Measurements from ENCODE around the gene TRIM38.
"Not testable (repeated sequence)": the region's sequence is repeated elsewhere in the genome, so short reads cannot be mapped to it uniquely, and the experiment has no call there.

TRIM38 gene

DNA sequence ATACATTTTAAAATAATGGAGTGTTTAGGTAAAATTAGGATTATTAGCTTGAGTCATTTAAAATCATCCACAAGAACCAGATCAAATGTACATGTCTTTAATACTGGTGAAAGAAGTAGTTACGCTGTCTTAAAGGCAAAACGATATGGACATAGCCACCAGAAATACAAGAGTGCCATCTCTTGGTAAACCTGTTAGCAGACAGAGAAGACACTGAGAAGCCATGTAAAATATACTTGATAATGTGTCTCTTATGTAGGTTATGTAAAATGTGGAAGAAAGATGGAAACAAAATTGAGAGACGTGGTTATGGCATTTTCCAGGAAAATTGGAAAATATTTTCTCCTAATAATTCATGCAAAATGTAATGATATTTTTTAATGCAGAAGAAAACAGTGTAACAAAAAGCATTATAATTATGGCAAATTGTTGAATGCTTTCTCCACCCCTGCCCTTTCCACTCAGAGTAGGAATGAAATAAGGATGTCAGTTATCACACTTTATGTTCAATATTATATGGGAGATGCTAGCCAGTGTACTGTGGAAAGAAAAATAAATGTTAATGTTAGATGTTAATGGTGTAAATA lies 19.9 kb upstream of the TRIM38 start:
- DNase-seq = peak; percentile 28

DNA sequence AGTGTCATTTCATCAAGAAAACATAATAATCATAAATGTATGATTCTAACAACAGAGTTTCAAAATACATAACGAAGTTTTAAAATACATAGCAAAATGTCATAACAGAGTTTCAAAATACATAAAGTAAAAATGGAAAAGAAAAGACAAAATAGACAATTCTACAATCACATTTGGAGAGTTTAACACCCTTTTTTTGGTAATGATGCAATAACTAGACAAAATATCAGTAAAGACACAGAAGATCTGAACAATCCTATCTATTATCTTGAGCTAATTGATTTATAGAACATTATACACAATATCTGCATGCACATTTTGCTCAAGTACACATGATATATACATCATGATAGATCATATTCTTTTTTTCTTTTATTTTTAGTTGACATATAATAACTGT lies 18.7 kb upstream of the TRIM38 start:
- DNase-seq = no peak

DNA sequence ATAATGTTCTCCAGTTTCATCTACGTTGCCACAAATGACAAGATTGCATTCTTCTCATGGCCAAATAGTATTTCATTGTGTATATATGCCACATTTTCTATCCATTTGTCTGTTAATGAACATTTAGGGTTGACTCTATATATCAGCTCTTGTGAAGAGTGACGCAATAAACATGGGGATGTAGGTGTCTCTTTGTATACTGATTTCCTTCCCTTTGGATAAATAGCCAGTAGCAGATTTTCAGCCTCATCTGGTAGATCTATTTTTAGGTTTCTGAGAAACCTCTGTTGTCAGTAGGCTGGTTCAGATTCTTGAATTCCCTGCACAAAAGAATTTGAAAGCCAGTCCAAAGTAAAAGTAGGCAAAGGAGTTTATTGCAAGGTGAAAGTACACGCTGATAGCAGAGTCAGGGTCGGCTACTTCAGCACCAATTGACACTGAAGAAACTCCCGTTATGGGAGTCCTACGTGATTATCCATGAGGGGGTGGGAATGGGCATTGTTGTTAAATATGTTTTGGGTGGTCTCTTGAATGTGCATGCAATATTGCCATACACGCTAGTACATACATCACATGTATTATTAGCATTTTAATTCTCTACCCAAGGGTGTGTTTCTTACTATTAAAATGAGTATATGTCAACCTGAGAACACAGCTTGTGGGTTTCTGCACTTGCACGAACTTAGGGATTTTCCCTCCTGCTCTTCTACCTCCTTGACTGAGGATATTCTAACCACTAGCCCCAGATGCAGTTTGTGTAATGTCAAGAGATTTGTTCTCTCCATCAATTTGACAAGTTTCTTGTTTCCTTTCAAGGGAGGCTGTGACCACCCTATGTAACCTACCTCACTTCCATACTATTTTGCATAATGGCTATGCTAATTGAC lies 17.7 kb upstream of the TRIM38 start:
- DNase-seq = no peak

- DNase-seq = not testable (repeated sequence)
Observed at GRCh38 chr6:25945738-25946137, 16.9 kb upstream of the TRIM38 start.

- peak; percentile 22 for DNase-seq
Observed at GRCh38 chr6:25946631-25947030, 16.0 kb upstream of the TRIM38 start.

- DNase-seq = not testable (repeated sequence)
Observed at GRCh38 chr6:25947492-25947891, 15.1 kb upstream of the TRIM38 start.

- DNase-seq = no peak
Observed at GRCh38 chr6:25949695-25950094, 12.9 kb upstream of the TRIM38 start.

- no peak for DNase-seq
Observed at GRCh38 chr6:25950297-25950696, 12.3 kb upstream of the TRIM38 start.

GRCh38 chr6:25951296-25952032 lies 11.1 kb upstream of the TRIM38 start:
- DNase-seq = no peak

DNA sequence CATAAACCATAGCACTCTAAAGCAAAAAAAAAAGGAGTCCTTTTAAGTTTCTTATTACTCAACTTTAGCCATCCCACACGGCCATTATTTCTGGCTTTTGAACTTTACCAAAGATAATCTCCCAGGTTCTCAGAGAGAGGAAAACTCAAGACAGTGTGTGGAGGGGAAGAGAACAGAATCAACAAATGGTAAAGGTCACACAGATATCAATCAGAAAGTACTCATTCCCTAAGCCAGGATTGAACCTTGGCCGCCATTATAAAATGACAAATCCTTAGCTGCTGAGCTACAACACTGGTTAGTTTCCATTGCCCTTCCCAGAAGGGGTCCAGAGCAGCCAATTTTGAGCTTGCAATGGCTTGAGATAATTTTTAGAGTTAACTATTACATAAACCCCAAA lies 10.1 kb upstream of the TRIM38 start:
- no peak for DNase-seq

DNA sequence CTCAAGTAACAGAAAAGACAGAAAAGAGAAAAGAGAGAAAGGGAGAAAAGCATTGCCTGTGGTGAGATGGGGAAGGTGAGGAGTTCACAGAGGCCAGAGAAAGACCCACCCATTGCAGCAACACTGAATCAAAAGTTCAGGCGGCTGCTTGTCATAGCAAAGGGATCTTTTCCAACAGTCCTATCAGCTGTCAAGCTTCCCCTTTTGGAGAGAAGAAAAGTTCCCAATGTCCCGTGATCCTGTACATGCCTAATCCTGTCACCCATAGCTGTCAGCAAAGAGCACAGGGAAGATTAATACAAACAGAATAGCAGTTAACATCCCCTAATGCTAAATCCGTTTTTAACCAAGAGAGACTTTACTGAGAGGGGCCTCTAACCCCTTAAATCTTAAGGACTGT lies 8.9 kb upstream of the TRIM38 start:
- no peak for DNase-seq

GRCh38 chr6:25954756-25955155 lies 7.8 kb upstream of the TRIM38 start:
- no peak for DNase-seq

DNA sequence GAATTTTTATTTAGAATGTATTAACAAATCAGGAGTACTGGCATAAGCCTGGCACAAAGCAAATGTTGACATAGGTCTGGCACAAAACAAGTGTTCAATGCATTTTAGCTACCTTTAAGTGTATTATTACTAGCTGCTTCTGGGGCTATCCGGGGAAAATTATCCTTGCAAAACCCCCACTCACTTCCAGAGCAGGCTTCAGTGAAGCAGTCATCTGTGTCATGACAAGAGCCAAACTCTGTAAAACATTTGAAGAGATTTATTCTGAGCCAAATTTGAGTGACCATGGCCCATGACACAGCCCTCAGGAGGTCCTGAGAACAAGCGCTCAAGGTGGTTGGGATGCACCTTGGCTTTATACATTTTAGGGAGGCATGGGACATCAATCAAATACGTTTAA lies 6.4 kb upstream of the TRIM38 start:
- no peak for DNase-seq

GRCh38 chr6:25958700-25959162 lies 3.9 kb upstream of the TRIM38 start:
- no peak for DNase-seq

GRCh38 chr6:25959890-25960536 lies 2.6 kb upstream of the TRIM38 start:
- DNase-seq = no peak

DNA sequence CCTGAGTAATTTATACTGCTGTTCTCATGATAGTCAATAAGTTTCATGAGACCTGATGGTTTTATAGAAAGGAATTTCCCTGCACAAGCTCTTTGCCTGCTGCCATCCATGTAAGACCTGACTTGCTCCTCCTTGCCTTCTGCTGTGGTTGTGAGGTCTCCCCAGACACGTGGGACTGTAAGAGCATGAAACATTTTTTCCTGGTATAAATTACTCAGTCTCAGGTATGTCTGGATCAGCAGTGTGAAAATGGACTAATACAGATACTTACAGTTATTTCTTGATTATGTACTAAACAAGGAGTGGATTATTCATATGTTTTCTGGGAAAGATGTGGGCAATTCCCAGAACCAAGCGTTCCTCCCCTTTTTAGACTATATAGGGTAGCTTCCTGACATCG lies 1.9 kb upstream of the TRIM38 start:
- DNase-seq = no peak

- no peak for DNase-seq
Observed at GRCh38 chr6:25961619-25962148, 918 bp upstream of the TRIM38 start.

GRCh38 chr6:25963426-25964123 lies 973 bp downstream of the TRIM38 start:
- DNase-seq = no peak

- DNase-seq = no peak
Observed at GRCh38 chr6:25965058-25965457, 2.5 kb downstream of the TRIM38 start.

GRCh38 chr6:25966711-25967110 lies 4.1 kb downstream of the TRIM38 start:
- no peak for DNase-seq

DNA sequence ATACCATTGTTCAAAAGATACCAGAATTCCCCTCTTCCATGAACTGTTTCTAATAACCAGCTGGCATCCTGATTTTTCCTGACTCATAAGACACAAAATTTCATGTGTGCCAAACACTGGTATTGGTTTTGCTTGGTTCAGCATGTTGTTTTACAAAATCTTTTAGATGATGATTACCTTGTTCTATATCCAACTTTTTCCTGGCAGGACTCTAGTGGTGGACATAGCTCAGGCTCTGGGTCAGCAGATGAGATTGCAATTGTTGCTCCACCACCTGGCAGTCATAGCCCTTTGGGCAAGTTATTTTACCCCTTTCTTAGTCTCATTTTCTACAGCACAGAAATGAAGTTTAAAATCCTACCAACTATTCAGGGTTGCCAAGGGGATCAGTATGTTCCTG lies 6.2 kb downstream of the TRIM38 start:
- no peak for DNase-seq

GRCh38 chr6:25971187-25971821 lies 8.7 kb downstream of the TRIM38 start:
- DNase-seq = no peak
